8988T (cell line): ENCODE data around the gene MPND.
"Not testable (repeated sequence)": the region's sequence is repeated elsewhere in the genome, so short reads cannot be mapped to it uniquely, and the experiment has no call there.

Source experiments
- DNase-seq: peaks from one replicate; pipeline ENCODE4 v3.0.0; 2011

The MPND gene

GRCh38 chr19:4322942-4323665 is 20.3 kb upstream of the MPND start:
- no peak for DNase-seq

DNA sequence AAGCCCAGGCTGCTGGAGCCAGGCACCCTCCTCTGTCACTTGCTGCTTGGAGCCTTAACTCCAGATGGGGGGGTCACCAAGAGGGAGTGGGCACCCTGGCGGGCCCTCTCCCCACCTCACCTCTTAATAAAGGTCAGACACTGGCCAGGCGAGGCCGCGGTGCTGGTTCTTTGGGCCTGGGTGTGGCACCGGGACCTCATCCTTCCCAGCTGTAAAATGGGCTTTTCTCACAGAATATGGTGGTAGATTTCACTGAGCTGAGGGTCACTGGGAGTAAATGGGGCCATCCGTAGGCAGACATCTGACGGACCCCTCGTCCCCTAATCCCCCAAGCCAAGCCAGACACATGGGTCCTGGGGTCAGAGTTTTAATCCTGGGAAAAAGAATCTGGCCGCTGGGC is 19.7 kb upstream of the MPND start:
- no peak for DNase-seq

DNA sequence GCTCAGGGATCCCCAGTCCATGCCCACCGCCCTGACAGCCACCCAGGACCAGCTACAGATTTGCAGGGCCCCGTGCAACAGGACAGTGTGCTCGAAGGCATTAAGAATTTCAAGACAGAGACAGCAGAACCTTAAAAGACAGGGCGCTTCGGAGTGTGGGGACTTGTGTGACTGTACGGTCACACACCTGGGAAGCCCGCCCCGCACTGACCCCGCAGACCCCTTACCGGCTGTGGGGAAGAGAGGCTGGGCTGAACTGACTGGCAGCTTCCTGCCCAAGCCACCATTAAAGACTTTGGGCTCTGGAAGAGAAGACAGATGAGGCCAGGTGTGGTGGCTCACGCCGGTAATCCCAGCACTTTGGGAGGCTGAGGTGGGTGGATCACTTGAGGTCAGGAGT is 19.1 kb upstream of the MPND start:
- DNase-seq = no peak

- DNase-seq = no peak
Measured at GRCh38 chr19:4326215-4326836, 17.0 kb upstream of the MPND start.

- DNase-seq = no peak
Measured at GRCh38 chr19:4326837-4327251, 16.5 kb upstream of the MPND start.

GRCh38 chr19:4327252-4327876 is 16.0 kb upstream of the MPND start:
- DNase-seq = no peak

GRCh38 chr19:4327877-4328242 is 15.5 kb upstream of the MPND start:
- no peak for DNase-seq

DNA sequence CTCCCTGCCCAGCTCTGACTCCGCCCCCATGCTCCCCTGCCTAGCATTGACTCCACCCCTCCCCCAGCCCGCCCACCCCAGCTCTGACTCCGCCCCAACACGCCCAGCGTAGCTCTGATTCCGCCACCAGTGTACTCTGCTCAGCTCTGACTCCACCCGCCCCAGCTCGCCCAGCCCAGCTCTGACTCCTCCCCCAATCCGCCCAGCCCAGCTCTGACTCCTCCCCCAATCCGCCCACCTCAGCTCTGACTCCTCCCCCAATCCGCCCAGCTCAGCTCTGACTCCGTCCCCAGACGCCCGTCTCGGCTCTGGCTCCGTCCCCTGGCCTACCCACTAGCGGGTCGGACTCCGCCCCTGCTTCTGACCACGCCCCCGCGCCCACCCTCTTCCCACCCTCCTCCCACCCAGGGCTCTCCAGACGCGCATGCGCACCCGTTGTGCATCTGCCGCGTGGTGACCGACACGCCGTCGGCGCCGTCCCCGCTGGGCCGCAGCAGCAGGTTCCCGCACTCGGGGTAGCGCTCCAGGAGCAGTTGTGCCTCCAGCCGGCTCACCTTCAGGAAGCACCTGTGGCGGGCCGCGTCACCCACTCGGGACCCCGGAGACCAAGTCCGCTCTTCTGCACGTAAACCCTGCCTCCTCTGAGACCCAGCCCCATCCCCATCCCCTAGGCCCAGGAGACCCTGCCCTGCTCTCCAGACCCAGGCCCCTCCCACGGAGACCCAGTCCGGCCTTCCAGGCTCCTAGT is 14.9 kb upstream of the MPND start:
- no peak for DNase-seq

GRCh38 chr19:4328991-4329681 is 14.2 kb upstream of the MPND start:
- not testable (repeated sequence) for DNase-seq

- no peak for DNase-seq
Measured at GRCh38 chr19:4329858-4330257, 13.5 kb upstream of the MPND start.

- DNase-seq = no peak
Measured at GRCh38 chr19:4334929-4335570, 8.3 kb upstream of the MPND start.

GRCh38 chr19:4337906-4338440 is 5.4 kb upstream of the MPND start:
- no peak for DNase-seq

DNA sequence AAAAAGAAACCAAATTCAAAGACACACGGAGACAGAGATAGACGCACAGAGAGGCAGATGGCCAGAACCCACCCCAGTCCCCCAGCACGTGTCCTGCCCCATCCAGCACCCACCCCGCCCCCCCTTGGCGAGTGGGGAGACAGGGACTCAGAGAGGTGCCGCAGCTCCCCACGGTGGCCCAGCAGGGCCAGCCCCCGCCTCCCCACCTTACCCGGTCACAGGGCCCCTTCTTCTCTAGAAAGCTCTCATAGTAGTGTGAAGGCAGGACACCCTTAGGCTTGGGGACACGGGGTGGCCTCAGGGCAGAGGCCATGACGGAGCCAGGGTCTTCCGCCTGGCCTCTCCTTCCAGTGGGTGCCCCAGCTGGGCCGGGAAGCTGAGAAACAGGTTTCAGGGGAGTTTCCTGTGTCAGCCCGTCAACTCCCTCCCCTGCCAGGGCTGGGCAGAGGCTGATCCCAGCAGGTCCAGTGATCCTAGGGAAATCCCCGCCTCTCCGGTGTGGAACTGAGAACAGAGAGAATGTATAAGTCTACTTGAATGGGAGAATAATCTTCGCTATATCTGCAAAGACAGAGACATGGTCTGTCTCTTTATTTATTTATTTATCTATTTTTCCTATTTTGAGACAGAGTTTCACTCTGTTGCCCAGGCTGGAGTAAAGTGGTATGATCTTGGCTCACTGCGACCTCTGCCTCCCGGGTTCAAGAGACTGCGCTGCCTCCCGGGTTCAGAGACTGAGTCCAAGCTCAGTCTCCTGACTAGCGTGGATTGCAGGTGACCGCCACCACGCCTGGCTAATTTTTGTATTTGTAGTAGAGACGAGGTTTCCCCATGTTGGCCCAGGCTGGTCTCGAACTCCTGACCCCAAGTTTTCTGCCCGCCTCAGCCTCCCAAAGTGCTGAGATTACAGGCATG is 4.7 kb upstream of the MPND start, which contains the start of gene STAP2:
STAP2 (minus strand) TSS at position 387 of the 915 bp plus-strand sequence; CDS start at position 313, 74 bp downstream.
- no peak for DNase-seq

GRCh38 chr19:4342314-4342614 is 1.1 kb upstream of the MPND start:
- no peak for DNase-seq

DNA sequence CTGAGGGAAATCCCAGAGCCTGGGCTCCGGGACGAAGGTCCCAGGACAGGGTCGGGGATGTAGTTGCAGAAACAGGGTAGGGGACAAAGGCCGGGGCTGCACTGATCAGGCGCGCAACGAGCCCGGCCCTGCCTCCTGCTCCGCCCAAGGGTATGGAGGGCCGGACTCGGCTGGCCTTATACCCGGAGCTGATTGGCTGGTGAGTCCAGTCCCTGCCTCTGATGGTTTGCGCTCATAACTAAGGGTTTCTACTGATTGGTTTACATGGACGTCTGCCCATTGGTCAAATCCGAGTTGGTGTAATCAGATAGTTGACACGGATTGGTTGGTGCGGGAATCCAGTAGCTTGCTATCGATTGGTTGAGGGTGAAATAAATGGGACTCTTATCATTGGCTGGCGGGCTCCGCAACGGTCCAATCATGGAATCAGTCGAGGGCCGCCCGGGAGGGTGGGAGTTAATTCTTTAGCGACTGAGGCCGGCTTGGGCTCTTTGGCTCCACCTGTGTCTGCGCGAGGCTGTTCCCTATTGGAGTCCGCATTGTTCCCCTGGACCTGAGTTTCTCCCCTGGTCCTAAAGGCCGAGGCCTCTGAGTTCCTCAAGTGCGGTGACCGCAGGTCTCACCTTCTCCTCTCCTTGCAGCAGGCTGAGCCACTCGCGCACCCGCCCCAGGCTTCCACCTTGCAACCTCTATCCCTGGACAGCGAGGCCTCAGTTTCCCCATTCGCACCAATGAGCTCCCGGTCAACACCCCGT is 570 bp upstream of the MPND start:
- no peak for DNase-seq

GRCh38 chr19:4345342-4346019 is 2.1 kb downstream of the MPND start:
- DNase-seq = no peak

DNA sequence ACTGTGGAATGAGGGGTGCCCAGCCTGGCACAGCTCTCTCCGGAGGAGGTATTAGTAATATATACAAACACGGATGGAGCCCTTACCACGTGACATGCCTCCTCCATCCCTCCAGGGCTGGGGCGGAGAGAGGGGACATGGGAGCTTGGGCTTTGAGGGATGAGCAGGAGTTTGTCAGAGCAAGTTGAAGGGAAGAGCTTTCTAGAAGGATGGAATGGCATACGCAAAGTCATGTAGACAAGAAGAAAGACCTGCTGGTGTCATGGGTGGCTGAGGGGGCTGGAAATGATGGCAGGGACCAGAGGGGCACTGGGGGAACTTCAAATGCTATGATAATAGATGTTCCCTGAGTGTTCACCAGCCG is 2.6 kb downstream of the MPND start:
- no peak for DNase-seq

DNA sequence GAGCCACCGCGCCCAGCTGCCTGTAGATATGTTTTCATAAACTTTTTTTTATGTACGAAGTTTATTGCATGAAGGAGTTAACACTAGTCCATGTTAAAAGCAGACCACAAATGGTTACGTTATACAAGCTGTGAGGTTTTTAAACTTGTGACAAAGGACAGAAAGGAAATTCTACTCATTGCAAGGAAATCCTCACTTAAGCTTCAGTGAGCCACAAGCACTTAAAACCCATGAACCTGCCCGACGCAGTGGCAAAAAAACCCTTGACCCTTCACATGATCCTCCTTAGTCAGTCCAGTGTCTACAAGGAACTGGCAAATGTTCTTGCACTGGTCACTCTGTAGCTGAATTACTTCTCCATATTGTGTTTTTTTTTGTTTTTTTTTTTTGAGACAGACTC is 4.2 kb downstream of the MPND start:
- DNase-seq = no peak

GRCh38 chr19:4349225-4349624 is 5.9 kb downstream of the MPND start:
- DNase-seq = not testable (repeated sequence)

DNA sequence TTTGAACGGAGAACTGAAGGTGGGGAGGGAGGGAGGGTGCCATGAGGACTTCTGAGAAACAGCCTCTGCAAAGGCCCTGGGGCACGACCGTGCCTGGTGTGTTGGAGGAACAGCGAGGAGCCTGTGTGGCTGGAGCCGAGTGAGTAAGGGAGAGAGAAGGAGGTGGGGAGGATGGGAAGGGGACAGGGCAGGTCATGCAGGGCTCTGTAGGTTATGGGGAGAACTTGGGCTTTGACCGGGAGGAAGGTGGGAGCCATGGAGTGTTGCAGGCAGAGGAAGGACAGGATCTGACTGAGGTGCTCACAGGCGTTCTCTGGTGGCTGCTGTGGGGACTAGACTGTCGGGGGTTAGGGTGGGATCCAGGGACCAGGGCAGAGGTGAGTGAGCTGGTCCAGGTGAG is 6.7 kb downstream of the MPND start:
- no peak for DNase-seq
